Measurements from ENCODE around the gene MAB21L2.

GRCh38 chr4:150585611-150586010 lies 3.7 kb downstream of the MAB21L2 start:
- TF ChIP-seq EZH2 (IDR thresholded peaks at IDR 0.05; ENCODE audit: borderline replicate concordance) (no peak), EZH2phosphoT487 (IDR thresholded peaks at IDR 0.05; ENCODE audit: low read depth, severe bottlenecking, unreplicated experiment) (no peak)
- TF ChIP-seq, protein P1, sequence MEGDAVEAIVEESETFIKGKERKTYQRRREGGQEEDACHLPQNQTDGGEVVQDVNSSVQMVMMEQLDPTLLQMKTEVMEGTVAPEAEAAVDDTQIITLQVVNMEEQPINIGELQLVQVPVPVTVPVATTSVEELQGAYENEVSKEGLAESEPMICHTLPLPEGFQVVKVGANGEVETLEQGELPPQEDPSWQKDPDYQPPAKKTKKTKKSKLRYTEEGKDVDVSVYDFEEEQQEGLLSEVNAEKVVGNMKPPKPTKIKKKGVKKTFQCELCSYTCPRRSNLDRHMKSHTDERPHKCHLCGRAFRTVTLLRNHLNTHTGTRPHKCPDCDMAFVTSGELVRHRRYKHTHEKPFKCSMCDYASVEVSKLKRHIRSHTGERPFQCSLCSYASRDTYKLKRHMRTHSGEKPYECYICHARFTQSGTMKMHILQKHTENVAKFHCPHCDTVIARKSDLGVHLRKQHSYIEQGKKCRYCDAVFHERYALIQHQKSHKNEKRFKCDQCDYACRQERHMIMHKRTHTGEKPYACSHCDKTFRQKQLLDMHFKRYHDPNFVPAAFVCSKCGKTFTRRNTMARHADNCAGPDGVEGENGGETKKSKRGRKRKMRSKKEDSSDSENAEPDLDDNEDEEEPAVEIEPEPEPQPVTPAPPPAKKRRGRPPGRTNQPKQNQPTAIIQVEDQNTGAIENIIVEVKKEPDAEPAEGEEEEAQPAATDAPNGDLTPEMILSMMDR (IDR thresholded peaks at IDR 0.05; ENCODE audit: poor library complexity): no peak
